ENCODE results near the gene FRS3. TPM values are rescaled to one million over a fixed set of nuclear protein-coding genes. Genes with fewer than 3 reads are reported as not detected.

Gene FRS3
- total and polyA plus RNA-seq, 2 of the 13 experiments (the other 11 are each of a cell fraction or from before 2014, with no cell fraction given) = 3.0 to 7.4 TPM

DNA sequence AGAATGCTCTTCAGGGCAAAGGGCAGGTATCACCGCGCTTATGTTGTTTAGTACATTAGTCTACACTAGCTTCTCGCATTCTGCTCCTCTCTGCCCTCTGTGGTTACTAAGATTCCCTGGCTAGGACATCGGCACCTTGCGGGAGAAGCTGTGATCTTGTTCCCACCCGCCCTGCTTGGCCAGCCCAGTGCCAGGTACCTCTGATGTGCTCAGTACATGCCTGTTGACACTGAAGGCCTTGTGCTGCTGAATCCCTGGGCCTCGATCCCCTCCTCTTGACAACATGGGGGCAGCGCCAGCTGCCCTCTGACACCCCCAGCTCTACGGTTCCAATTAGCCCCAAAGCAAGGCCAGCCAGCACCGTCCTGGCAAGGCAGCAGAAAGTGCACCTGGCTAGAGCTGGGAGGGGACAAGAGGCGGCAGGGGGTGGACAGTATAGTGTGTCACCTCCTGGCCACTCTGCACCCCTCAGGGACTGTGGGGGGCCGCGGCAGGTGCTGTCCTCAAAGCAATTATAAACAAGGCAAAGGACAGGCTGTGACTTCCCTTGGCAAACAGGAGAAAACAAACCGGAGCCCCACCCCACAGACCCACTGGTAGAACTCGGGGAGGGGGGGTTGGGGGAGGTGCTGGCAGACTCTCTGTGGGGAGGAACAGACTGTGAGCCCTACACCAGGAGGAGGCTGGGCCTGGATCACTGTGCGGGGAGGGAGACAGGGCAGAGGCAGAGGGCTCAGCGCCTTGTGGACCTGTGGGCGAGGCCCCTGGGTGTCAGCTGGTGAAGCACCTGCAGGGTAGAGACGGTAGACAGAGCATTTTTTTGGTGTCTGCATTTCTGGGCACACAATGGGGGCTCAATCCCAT, 51.4 kb downstream of the FRS3 start (continued):
- TF ChIP-seq, protein P1, sequence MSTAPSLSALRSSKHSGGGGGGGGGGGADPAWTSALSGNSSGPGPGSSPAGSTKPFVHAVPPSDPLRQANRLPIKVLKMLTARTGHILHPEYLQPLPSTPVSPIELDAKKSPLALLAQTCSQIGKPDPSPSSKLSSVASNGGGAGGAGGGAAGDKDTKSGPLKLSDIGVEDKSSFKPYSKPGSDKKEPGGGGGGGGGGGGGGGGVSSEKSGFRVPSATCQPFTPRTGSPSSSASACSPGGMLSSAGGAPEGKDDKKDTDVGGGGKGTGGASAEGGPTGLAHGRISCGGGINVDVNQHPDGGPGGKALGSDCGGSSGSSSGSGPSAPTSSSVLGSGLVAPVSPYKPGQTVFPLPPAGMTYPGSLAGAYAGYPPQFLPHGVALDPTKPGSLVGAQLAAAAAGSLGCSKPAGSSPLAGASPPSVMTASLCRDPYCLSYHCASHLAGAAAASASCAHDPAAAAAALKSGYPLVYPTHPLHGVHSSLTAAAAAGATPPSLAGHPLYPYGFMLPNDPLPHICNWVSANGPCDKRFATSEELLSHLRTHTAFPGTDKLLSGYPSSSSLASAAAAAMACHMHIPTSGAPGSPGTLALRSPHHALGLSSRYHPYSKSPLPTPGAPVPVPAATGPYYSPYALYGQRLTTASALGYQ (CRISPR knock-in tag; IDR thresholded peaks at IDR 0.05) = no peak
- TF ChIP-seq DPF2 (CRISPR knock-in tag; IDR thresholded peaks at IDR 0.05; ENCODE audit: borderline replicate concordance, low read depth) (no peak), ZNF670 (CRISPR knock-in tag; IDR thresholded peaks at IDR 0.05; ENCODE audit: borderline replicate concordance) (no peak), ZSCAN21 (CRISPR knock-in tag; IDR thresholded peaks at IDR 0.05; ENCODE audit: borderline replicate concordance) (no peak), ELF1 (CRISPR knock-in tag; IDR thresholded peaks at IDR 0.05) (no peak), CHD2 (IDR thresholded peaks at IDR 0.05; ENCODE audit: low read depth, low read length) (no peak), MXI1 (IDR thresholded peaks at IDR 0.05; ENCODE audit: borderline replicate concordance, low read depth, low read length) (no peak), HHEX (CRISPR knock-in tag; IDR thresholded peaks at IDR 0.05) (no peak), NCOR1 (IDR thresholded peaks at IDR 0.05; ENCODE audit: borderline replicate concordance, low read length) (no peak), MYC (CRISPR knock-in tag; IDR thresholded peaks at IDR 0.05; ENCODE audit: borderline replicate concordance) (no peak), MZF1 (CRISPR knock-in tag; IDR thresholded peaks at IDR 0.05; ENCODE audit: borderline replicate concordance) (0 out of 2 replicates have a peak, but pooled peaks have one; percentile 25), MTA1 (CRISPR knock-in tag; IDR thresholded peaks at IDR 0.05; ENCODE audit: borderline replicate concordance) (peak; percentile 81; the same call in 1 of the 2 replicates), RFX1 (IDR thresholded peaks at IDR 0.05) (no peak), SALL2 (CRISPR knock-in tag; IDR thresholded peaks at IDR 0.05) (no peak), SP140L (CRISPR knock-in tag; IDR thresholded peaks at IDR 0.05; ENCODE audit: borderline replicate concordance) (no peak), NFRKB (IDR thresholded peaks at IDR 0.05) (no peak), HMG20A (CRISPR knock-in tag; IDR thresholded peaks at IDR 0.05; ENCODE audit: borderline replicate concordance) (no peak), ZMYM2 (CRISPR knock-in tag; IDR thresholded peaks at IDR 0.05) (peak; percentile 34; the same call in 1 of the 2 replicates), ZNF253 (CRISPR knock-in tag; IDR thresholded peaks at IDR 0.05; ENCODE audit: borderline replicate concordance) (no peak), ZNF12 (CRISPR knock-in tag; IDR thresholded peaks at IDR 0.05) (no peak), NFE2L1 (CRISPR knock-in tag; IDR thresholded peaks at IDR 0.05; ENCODE audit: borderline replicate concordance) (no peak)
- TF ChIP-seq, protein P2, sequence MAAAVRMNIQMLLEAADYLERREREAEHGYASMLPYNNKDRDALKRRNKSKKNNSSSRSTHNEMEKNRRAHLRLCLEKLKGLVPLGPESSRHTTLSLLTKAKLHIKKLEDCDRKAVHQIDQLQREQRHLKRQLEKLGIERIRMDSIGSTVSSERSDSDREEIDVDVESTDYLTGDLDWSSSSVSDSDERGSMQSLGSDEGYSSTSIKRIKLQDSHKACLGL (CRISPR knock-in tag; IDR thresholded peaks at IDR 0.05) = no peak
- TF ChIP-seq, protein P3, sequence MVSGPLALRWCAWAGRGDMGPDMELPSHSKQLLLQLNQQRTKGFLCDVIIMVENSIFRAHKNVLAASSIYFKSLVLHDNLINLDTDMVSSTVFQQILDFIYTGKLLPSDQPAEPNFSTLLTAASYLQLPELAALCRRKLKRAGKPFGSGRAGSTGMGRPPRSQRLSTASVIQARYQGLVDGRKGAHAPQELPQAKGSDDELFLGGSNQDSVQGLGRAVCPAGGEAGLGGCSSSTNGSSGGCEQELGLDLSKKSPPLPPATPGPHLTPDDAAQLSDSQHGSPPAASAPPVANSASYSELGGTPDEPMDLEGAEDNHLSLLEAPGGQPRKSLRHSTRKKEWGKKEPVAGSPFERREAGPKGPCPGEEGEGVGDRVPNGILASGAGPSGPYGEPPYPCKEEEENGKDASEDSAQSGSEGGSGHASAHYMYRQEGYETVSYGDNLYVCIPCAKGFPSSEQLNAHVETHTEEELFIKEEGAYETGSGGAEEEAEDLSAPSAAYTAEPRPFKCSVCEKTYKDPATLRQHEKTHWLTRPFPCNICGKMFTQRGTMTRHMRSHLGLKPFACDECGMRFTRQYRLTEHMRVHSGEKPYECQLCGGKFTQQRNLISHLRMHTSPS (CRISPR knock-in tag; IDR thresholded peaks at IDR 0.05; ENCODE audit: low read depth) = no peak; the same call in 1 of the 2 replicates
- TF ChIP-seq, protein P4, sequence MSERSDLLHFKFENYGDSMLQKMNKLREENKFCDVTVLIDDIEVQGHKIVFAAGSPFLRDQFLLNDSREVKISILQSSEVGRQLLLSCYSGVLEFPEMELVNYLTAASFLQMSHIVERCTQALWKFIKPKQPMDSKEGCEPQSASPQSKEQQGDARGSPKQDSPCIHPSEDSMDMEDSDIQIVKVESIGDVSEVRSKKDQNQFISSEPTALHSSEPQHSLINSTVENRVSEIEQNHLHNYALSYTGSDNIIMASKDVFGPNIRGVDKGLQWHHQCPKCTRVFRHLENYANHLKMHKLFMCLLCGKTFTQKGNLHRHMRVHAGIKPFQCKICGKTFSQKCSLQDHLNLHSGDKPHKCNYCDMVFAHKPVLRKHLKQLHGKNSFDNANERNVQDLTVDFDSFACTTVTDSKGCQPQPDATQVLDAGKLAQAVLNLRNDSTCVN (CRISPR knock-in tag; IDR thresholded peaks at IDR 0.05; ENCODE audit: borderline replicate concordance) = no peak
